Gastroesophageal sphincter (tissue), 3 donors: ENCODE measurements around the gene ETFDH.

Source experiments
- CTCF ChIP-seq, 4 experiments: fragments of 200-600 bp in 2 of 4; fragments of 450-650 bp in 2 of 4; sonication (generic) in 1 of 4; IDR thresholded peaks; one replicate each; pipeline ENCODE4 v1.5.1; 2017 to 2019; ENCODE audit warnings: antibody characterized with exemption in 4 of 4, mild to moderate bottlenecking in 2 of 4, moderate library complexity in 2 of 4
- EP300 ChIP-seq: sonication (generic); formaldehyde crosslinking; IDR thresholded peaks from one replicate; pipeline ENCODE4 v1.6.1; 2017; ENCODE audit warnings: antibody characterized with exemption, mild to moderate bottlenecking
- POLR2A ChIP-seq, 2 donors: fragments of 450-650 bp; IDR thresholded peaks; one replicate each; pipeline ENCODE4 v1.6.1; 2017; ENCODE audit warnings: antibody characterized with exemption in 2 of 2, mild to moderate bottlenecking in 2 of 2, moderate library complexity in 1 of 2
- POLR2AphosphoS5 ChIP-seq: sonication (generic); formaldehyde crosslinking; IDR thresholded peaks from one replicate; pipeline ENCODE4 v1.6.1; 2017; ENCODE audit warnings: antibody characterized with exemption

GRCh38 chr4:158756588-158756987, 84.5 kb downstream of the ETFDH start:
- TF ChIP-seq CTCF (IDR thresholded peaks at IDR 0.05) (no peak), EP300 (no peak), POLR2AphosphoS5 (no peak), POLR2A (IDR thresholded peaks at IDR 0.05) (no peak)
